ENCODE data around the gene APOE.
A peak's percentile ranks its signal among the peaks of the same experiment; 100 is the strongest.

APOE gene

GRCh38 chr19:44954278-44954648 lies 48.7 kb downstream of the APOE start:
- peak overlapping the region; percentile 100 for H3K27ac Mint-ChIP-seq
- no peak for DNase-seq
- peak overlapping the region; percentile 99 for H3K4me3 Mint-ChIP-seq
- H3K36me3 Mint-ChIP-seq (ENCODE audit: low read depth): no peaks in the 10 kb centered on the region
- TF ChIP-seq CTCF (IDR thresholded peaks at IDR 0.05): no peak
- H3K9me3 Mint-ChIP-seq: no peaks in the 10 kb centered on the region
- peaks cover 41% of the 10 kb centered on the region for H3K4me1 Mint-ChIP-seq
- H3K27me3 Mint-ChIP-seq (ENCODE audit: low read depth, poor library complexity): peaks cover 2% of the 10 kb centered on the region

- Mint-ChIP-seq H3K9me3 (no peaks in the 10 kb centered on the region), H3K4me3 (peak within 1 kb of the TSS; percentile 99), H3K36me3 (ENCODE audit: low read depth) (no peaks in the 10 kb centered on the region), H3K27me3 (ENCODE audit: low read depth, poor library complexity) (no peaks in the 10 kb centered on the region), H3K4me1 (peaks cover 47% of the 10 kb centered on the region), H3K27ac (peak within 1 kb of the TSS; percentile 100)
- peak; percentile 97 for DNase-seq
- no peak for TF ChIP-seq CTCF (IDR thresholded peaks at IDR 0.05)
Measured at GRCh38 chr19:44954649-44955504, 49.3 kb downstream of the APOE start, which contains the start of gene CLPTM1. CLPTM1 (plus strand) TSS chr19:44955380; CDS start chr19:44955396, 16 bp downstream.

GRCh38 chr19:44955505-44956439 lies 50.2 kb downstream of the APOE start:
- H3K27me3 Mint-ChIP-seq (ENCODE audit: low read depth, poor library complexity): no peaks in the 10 kb centered on the region
- TF ChIP-seq CTCF (IDR thresholded peaks at IDR 0.05): no peak
- no peaks in the 10 kb centered on the region for H3K9me3 Mint-ChIP-seq
- no peaks in the 10 kb centered on the region for H3K36me3 Mint-ChIP-seq (ENCODE audit: low read depth)
- peak overlapping the region; percentile 93 for H3K27ac Mint-ChIP-seq
- peak overlapping the region; percentile 99 for H3K4me3 Mint-ChIP-seq
- no peak for DNase-seq
- H3K4me1 Mint-ChIP-seq: peaks cover 54% of the 10 kb centered on the region

GRCh38 chr19:44957526-44957925 lies 51.9 kb downstream of the APOE start:
- Mint-ChIP-seq H3K4me1 (peaks cover 54% of the 10 kb centered on the region), H3K9me3 (no peaks in the 10 kb centered on the region), H3K27ac (peak overlapping the region; percentile 26), H3K36me3 (ENCODE audit: low read depth) (peaks cover 13% of the 10 kb centered on the region), H3K4me3 (peak overlapping the region; percentile 99), H3K27me3 (ENCODE audit: low read depth, poor library complexity) (no peaks in the 10 kb centered on the region)
- DNase-seq: no peak
- no peak for TF ChIP-seq CTCF (IDR thresholded peaks at IDR 0.05)

- no peak overlapping the region for H3K27ac Mint-ChIP-seq
- no peak for TF ChIP-seq CTCF (IDR thresholded peaks at IDR 0.05)
- no peaks in the 10 kb centered on the region for H3K9me3 Mint-ChIP-seq
- no peak overlapping the region for H3K4me3 Mint-ChIP-seq
- H3K27me3 Mint-ChIP-seq (ENCODE audit: low read depth, poor library complexity): no peaks in the 10 kb centered on the region
- H3K4me1 Mint-ChIP-seq: peaks cover 54% of the 10 kb centered on the region
- no peak for DNase-seq
- H3K36me3 Mint-ChIP-seq (ENCODE audit: low read depth): peaks cover 16% of the 10 kb centered on the region
Measured at GRCh38 chr19:44958090-44958489, 52.5 kb downstream of the APOE start.

Data from nephron progenitor cell (in vitro differentiated cells).